ENCODE results near the gene RABL6.

The RABL6 gene

GRCh38 chr9:136823136-136824046 is 15.6 kb downstream of the RABL6 start:
- no peak overlapping the region for H3K4me3 ChIP-seq (ENCODE audit: low read length)
- no peak for TF ChIP-seq CTCF (conservative IDR thresholded peaks at IDR 0.05; ENCODE audit: low read length)
- no peak for DNase-seq (ENCODE audit: low read depth)

- no peak overlapping the region for H3K4me3 ChIP-seq (ENCODE audit: low read length)
- DNase-seq (ENCODE audit: low read depth), result no peak
- no peak for TF ChIP-seq CTCF (conservative IDR thresholded peaks at IDR 0.05; ENCODE audit: low read length)
Observed at GRCh38 chr9:136824496-136825225, 16.9 kb downstream of the RABL6 start.

- H3K4me3 ChIP-seq (ENCODE audit: low read length), result no peak overlapping the region
- TF ChIP-seq CTCF (conservative IDR thresholded peaks at IDR 0.05; ENCODE audit: low read length), result no peak
- DNase-seq (ENCODE audit: low read depth), result no peak
Observed at GRCh38 chr9:136825295-136826187, 17.8 kb downstream of the RABL6 start.

- DNase-seq (ENCODE audit: low read depth), result no peak
- H3K4me3 ChIP-seq (ENCODE audit: low read length), result no peak overlapping the region
- no peak for TF ChIP-seq CTCF (conservative IDR thresholded peaks at IDR 0.05; ENCODE audit: low read length)
Observed at GRCh38 chr9:136826188-136826541, 18.4 kb downstream of the RABL6 start.

GRCh38 chr9:136826703-136827582 is 19.2 kb downstream of the RABL6 start:
- DNase-seq (ENCODE audit: low read depth), result no peak
- no peak for TF ChIP-seq CTCF (conservative IDR thresholded peaks at IDR 0.05; ENCODE audit: low read length)
- no peak overlapping the region for H3K4me3 ChIP-seq (ENCODE audit: low read length)

- no peak for TF ChIP-seq CTCF (conservative IDR thresholded peaks at IDR 0.05; ENCODE audit: low read length)
Observed at GRCh38 chr9:136827794-136828473, 20.2 kb downstream of the RABL6 start.

More at GRCh38 chr9:136827794-136828473, 20.2 kb downstream of the RABL6 start:
- DNase-seq (ENCODE audit: low read depth), result no peak
- H3K4me3 ChIP-seq (ENCODE audit: low read length), result no peak overlapping the region

All from AG10803 (cell line).